Activated CD4-positive, alpha-beta T cell treated with anti-CD3 and anti-CD28 coated beads for 4 hours (primary cell): ENCODE measurements around the gene ASAP2.
A peak's percentile ranks its signal among the peaks of the same experiment; 100 is the strongest.

ENCODE experiments used
- DNase-seq, 2 donors: peaks; one replicate each; pipeline ENCODE4 v3.0.0-alpha.2; 2020

The ASAP2 gene

DNA sequence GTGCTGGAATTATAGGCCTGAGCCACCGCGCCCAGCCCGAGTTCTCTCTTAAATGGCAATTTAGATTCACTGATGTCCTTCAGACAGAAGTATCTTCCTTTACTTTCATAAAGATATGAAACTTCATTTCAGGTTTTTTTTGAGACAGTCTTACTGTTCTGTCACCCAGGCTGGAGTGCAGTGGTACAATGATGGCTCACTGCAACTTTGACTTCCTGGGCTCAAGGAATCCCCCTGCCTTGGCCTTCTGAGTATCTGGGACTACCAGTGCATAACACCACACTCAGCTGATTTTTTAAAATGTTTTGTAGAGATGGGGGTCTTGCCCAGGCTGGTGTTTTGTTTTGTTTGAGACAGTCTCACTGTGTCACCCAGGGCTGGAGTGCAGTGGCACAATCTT lies 203.5 kb downstream of the ASAP2 start:
- DNase-seq: no peak

DNA sequence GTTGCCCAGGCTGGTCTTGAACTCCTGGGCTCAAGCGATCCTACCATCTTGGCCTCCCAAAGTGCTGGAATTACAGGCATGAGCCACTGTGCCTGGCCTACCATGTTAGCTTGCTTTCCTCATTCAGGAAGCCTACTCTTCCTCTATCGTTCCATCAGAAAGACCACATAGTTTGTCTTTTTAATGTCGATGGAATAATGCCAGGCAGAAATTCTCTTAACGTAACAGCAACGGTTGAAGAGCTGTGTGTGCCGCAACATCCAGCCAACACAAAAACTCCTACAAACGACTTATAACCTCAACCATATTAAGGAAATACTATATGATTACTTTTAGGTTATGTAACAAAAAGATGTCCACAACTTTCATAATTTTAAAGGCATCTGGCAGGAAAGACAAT lies 206.2 kb downstream of the ASAP2 start:
- DNase-seq: no peak

- no peak for DNase-seq
These were observed 209.0 kb downstream of the ASAP2 start for GRCh38 chr2:9415516-9416169.

- no peak for DNase-seq
These were observed 209.8 kb downstream of the ASAP2 start for GRCh38 chr2:9416267-9416961.

DNA sequence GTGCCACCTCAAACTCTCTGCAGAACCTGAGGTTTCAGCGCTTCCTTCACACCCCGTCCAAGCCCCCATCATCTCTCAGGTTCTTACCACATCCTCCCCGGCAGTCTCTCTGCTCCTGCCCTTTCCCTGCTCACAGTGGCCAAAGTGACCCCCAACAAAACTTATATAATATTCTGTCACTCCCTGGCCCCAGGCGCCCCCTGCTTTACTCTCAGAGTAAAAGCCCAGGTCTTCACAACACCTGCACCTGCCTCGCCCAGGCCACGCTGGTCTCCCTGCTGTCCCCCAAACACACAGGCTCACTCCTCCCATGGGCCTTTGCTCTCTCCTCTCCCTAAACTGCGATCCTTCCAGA lies 210.3 kb downstream of the ASAP2 start:
- no peak for DNase-seq

DNA sequence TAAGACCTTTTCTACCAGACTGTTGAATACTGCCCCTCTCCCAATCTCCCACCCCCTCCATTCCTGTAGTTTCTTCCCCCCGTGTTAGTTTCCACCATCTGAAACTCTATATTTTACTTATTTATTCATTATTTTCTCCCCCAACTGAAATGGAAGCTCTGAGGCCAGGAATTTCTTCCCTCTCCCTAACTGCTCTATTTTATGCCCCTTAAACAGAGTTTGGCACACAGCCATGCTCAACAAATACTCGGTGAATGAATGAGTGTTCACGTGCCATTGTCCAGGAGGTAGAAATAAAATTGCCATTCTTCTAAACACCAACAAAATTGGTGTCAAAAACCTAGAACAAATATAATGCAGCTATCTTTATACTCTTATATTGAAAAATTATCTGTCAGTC lies 211.1 kb downstream of the ASAP2 start:
- no peak for DNase-seq

DNA sequence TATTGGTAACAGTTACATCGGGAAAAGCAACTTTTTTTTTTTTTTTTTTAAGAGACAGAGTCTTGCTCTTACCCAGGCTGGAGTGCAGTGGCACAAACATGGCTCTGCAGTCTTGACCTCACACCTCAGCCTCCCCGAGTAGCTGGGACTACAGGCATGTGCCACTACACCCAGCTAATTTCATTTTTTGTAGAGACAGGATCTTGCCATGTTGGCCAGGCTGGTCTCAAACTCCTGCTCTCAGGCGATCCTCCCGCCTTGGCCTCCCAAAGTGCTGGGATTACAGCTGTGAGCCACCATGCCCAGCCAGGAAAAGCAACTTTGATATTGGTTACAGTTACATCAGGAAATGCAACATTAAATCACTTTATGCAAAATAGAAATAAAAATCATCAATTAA lies 212.1 kb downstream of the ASAP2 start:
- DNase-seq: no peak

GRCh38 chr2:9419541-9419940 lies 212.9 kb downstream of the ASAP2 start:
- DNase-seq: no peak

DNA sequence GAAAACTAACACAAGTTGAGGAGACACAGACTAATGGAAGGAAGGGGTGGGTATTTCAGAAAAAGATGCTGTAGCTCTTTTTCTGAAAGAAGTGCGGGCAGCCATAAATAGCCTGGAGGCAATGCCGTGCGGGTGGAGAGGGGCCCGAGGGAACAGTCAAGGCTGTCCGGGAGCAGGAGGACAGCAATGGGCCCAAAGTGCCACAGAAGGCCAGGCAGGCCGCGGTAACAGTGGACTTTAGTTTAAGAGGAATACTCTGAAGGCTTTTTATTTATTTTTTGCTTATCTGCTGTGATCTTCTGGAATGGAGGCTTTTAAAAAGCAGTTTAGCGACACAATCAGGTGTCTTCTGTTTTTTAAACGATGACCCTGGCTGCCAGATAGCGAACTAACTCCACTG lies 213.9 kb downstream of the ASAP2 start:
- no peak for DNase-seq

GRCh38 chr2:9422321-9423099 lies 215.9 kb downstream of the ASAP2 start:
- DNase-seq: peak; percentile 42 to 48

- DNase-seq: peak; percentile 95
These were observed 216.7 kb downstream of the ASAP2 start, which contains the start of the genes CPSF3 and ITGB1BP1 for GRCh38 chr2:9423100-9423921. TSS of gene CPSF3 (plus strand) at chr2:9423654. CDS start at chr2:9423774, 120 bp downstream. TSS of gene ITGB1BP1 (minus strand) at chr2:9423528. CDS start at chr2:9418697, 4,831 bp downstream.

DNA sequence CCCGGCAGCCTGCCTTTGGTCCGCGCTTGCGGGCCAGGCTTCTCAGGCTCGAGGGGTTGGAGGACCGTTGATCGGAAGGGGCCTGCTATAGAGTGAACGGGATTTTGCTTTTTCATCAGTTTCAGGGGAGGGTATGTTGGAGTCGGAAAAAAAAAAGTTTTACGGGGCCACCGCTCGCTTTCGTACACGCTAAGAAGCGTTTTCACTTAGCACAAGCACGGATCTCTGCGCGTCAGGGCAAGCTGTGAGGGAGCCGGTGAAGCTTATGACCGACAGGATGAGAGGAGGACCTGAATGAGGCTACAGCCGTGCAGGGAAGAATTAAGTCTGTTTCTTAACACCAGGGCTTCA lies 217.3 kb downstream of the ASAP2 start:
- DNase-seq: peak in 1 of 2 donors; percentile 18

- DNase-seq: no peak
These were observed 218.0 kb downstream of the ASAP2 start for GRCh38 chr2:9424447-9425164.

GRCh38 chr2:9428965-9429577 lies 222.5 kb downstream of the ASAP2 start:
- no peak for DNase-seq

DNA sequence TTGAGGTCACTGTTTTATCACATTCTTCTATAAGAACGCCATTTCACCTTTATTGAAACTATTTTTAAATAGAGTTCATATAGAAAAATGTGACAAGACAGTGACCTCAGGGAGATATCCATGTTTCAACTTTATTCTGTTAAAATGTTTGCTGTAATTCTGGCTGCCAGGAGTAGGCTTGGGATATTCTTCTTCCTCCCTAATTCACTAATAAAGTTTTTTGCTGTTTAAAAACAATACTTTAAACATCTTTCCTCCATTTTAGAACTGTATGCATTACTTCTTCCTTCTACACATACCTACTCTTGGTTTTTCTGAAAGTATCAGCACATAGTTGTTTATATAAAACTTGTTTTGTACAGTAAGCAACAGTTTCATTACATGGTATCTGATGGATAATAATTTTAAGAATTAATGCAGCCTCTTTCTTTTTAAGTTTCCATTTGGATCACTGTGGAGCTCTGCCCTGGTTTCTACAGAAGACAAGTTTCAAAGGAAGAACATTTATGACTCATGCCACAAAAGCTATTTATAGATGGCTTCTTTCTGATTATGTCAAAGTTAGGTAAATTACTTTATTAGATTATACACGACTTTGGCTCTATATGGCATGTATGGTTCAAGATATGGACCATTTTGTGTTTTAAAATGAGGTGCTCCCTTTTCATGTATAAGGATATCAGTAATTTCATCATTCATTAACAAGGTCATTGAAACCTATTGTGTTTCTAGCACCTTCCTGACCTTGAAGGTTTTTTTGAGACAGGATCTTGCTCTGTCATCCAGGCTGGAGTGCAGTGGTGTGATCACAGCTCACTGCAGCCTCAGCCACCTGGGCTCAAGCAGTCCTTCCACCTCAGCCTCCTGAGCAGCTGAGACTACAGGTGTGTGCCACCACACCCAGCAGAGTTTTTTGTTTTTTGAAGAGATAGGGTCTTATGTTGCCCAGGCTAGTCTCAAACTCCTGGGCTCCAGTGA lies 224.0 kb downstream of the ASAP2 start:
- no peak for DNase-seq

GRCh38 chr2:9434489-9434888 lies 227.9 kb downstream of the ASAP2 start:
- no peak for DNase-seq

GRCh38 chr2:9439536-9439935 lies 232.9 kb downstream of the ASAP2 start:
- no peak for DNase-seq

DNA sequence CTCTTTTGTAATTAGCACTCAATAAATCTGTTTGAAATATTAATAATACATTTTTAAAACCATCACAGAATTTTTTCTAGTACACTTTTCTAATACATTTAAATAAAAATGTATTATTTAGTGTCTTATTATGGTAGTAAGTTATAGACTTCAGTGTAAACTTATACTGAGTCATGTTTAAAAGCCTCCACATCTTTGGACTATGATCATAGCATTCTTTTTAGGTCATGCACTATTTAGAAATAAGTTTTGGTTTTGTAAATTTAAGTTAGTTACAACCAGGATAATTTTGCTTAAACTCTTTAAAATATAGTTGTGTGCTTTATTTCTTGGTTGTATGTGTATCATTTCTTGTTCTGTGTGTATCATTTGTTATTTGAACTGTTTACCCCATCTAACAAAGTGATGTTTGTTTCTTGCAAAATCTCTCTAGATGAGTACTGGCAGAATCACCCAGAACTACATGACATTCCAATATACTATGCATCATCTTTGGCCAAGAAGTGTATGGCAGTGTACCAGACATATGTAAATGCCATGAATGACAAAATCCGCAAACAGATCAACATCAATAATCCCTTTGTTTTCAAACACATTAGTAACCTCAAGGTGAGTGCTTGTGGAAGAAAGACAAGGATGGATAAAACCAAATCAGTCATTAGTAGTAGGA lies 233.6 kb downstream of the ASAP2 start:
- DNase-seq: no peak

GRCh38 chr2:9441556-9441955 lies 234.9 kb downstream of the ASAP2 start:
- no peak for DNase-seq

DNA sequence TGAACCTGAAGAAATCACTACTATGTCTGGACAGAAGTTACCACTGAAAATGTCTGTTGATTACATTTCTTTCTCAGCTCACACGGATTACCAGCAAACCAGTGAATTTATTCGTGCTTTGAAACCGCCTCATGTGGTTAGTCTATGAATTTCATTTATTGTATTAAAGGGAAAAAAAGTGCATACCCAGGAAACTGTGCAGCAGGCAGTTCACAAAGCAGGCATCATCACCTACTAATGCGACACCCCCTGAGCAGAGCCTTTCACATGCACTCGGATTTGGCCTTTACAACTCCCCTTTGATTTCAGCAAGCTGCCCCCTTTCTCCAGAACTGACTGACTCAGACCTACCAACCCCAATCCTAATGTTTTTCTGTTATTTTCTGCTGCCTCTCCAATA lies 236.9 kb downstream of the ASAP2 start:
- DNase-seq: no peak
